ENCODE data around the gene PRIMA1. TPM values are rescaled to one million over a fixed set of nuclear protein-coding genes. Genes with fewer than 3 reads are reported as not detected.
A peak's percentile ranks its signal among the peaks of the same experiment; 100 is the strongest.
"Not testable (repeated sequence)": the region's sequence is repeated elsewhere in the genome, so short reads cannot be mapped to it uniquely, and the experiment has no call there.

PRIMA1 gene
- total RNA-seq: 7.9 TPM
- long read RNA-seq, partial matches to known transcripts: 0 of 1 reads
- long read RNA-seq, other reads (novel, unspliced or antisense): 1 of 1 reads

GRCh38 chr14:93788293-93788542 lies at the start of gene PRIMA1:
Gene PRIMA1, minus strand, starts transcription at chr14:93788485. Its CDS starts 767 bp downstream, at chr14:93787718.
- intact Hi-C loops (cut with micrococcal nuclease): no loop called here
- DNase-seq (no peak), ATAC-seq (peak; percentile 29)

DNA sequence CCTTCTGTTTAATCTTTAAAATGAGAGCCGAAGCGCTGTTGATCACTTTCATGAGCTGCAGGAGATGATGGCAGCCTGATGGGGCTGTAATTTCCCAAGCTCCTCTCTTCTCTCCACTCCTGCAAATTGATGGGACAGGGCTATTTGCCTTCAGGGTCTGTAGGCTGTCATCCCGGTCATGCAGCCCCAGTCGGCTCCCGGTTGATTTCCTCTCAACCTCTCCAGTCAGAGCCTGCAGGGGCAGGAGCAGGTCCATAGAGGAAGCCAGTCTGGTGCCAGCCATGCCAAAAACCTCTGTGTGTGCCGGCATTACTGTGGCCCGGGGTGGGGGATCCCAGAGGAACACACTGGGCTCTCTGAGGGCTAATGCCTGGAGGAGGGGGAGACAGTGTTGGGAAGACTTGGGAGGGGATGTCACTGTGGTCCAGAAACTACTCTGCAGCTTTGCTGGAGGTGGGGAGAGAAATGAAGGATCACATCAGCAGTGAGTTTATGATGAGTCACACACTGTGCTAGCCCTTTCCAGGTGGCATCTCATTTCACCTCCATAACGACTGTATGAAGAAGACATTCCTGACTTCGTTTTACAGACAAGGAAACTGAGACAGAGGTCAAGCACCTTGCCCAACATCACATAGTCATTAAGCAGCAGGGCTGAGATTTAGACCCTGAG lies 46.5 kb upstream of the PRIMA1 start:
- intact Hi-C loops (cut with micrococcal nuclease): no loop called here
- DNase-seq (no peak), ATAC-seq (no peak)

- DNase-seq: peak; percentile 62
- intact Hi-C loops (cut with micrococcal nuclease): no loop called here
- ATAC-seq: peak; percentile 91
Observed at GRCh38 chr14:93832665-93833064, 44.4 kb upstream of the PRIMA1 start.

DNA sequence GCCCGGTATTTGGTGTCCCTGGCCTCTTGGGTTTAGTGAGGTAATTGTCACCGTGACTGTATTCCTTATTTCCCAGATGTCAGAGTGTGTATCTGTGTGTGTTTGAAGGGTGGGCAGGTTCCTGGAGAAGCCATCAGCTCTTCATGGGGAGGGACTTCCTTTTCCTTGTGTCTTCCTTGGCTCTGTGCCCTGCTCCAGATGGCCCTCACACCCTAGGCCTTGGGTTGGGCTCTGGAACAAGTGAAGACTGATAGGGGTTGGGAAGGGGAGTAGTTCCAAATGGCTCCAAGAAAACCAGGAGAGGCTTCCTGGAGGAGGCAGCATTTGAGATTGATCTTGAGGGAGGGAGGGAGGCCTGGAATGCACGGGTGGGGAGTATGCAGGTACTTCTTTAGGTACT lies 43.8 kb upstream of the PRIMA1 start:
- no peak for ATAC-seq
- intact Hi-C loops (cut with micrococcal nuclease): no loop called here
- DNase-seq: no peak

- ATAC-seq: no peak
- intact Hi-C loops (cut with micrococcal nuclease): no loop called here
- no peak for DNase-seq
Observed at GRCh38 chr14:93830753-93831461, 42.6 kb upstream of the PRIMA1 start.

- ATAC-seq (no peak), DNase-seq (no peak)
- intact Hi-C loops (cut with micrococcal nuclease): no loop called here
Observed at GRCh38 chr14:93829839-93830481, 41.7 kb upstream of the PRIMA1 start.

DNA sequence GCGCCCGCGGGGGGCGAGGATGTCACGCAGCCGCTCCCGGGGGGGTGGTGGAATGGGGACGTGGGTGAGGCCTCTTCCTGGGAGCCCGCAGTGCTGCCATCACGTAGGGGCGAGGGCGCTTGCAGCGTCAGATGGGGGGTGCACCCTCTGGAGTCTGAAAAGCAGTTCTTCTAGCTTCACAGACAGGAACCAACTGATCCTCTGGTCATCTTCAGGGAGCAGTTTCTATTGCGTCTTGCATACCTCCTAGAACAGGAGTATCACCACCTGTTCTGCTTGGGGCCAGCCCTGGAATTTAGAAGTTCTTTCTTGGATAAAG lies 36.9 kb upstream of the PRIMA1 start:
- no peak for DNase-seq
- no peak for ATAC-seq
- intact Hi-C loops (cut with micrococcal nuclease): no loop called here

DNA sequence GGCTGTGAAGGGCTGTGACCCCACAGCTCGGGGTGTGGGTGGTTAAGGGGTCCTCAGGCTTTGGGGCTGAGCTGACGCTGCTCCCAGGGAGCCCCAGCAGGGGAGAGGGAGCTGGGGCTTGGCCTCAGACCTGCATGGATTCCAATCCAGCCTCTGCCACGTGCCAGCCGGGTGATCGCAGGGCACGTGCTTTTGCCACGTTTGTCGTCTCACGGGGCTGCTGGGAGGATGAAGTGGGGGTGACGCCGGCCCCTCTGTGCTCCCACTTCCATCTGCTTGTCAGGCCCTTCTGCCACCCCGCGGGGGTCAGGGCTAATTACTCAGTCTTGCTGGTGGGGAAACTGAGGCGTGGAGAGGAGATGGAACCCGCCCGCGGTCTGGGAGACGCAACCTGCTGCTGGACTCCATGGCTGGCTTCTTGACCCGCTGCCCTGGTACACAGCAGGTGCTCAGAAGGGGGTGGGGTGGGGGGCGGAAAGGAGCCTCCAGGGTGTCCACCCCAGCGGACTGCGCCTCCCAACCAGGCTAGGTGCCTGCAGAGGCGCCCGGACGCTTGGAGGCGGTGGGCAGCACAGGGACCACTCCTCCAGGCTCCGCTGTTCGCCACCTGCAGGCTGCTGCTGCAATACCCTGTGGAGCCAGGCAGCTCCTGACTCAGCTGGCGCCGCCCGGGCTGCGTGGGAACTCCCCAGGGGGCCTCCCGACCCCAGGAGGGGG lies 36.4 kb upstream of the PRIMA1 start:
- DNase-seq (no peak), ATAC-seq (no peak)
- intact Hi-C loops (cut with micrococcal nuclease): no loop called here

- DNase-seq: no peak
- intact Hi-C loops (cut with micrococcal nuclease): no loop called here
- no peak for ATAC-seq
Observed at GRCh38 chr14:93824076-93824475, 35.8 kb upstream of the PRIMA1 start.

GRCh38 chr14:93821051-93821450 lies 32.8 kb upstream of the PRIMA1 start:
- intact Hi-C loops (cut with micrococcal nuclease): no loop called here
- ATAC-seq (no peak), DNase-seq (no peak)

DNA sequence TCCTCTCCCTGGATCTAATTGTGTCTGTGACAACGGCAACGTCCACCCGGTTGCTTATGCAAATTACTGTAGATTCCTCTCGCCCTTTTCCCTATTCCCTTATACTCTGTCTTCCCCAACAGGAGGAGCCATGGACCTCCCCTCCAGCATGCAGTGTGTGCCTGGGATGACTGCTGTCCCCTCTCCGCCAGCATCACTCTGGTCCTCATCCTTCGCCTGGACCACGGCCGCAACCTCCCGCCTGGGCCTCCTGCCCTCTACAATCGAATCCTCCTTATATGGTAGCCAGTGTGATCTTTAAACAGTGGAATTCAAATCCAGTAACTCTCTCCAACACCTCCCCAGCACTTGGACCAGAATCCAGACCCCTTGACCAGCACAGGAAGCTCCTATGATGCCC lies 30.6 kb upstream of the PRIMA1 start:
- ATAC-seq: no peak
- no peak for DNase-seq

DNA sequence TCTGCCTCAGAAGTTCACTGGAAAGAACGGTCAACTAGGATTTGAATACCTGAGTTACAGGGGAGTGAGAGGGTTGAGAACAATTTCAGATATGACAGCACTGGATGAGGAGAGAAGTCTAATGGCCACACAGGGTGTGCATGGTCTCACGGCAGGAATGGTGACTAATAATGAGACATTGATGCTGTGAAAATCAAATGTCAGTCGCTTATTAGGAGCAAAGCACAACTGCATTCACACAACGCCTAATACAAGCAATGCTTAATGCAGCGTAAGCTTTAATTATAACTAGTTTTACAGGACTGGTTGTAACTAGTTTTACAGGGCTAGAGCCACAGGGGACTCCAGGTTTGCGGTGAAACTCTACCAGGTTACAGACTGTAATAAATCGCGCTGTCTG lies 23.4 kb upstream of the PRIMA1 start:
- no peak for DNase-seq

More for the DNA sequence above, 30.6 kb upstream of the PRIMA1 start:
- intact Hi-C loops (cut with micrococcal nuclease): no loop called here

GRCh38 chr14:93811020-93811419 lies 22.7 kb upstream of the PRIMA1 start:
- ATAC-seq (no peak), DNase-seq (no peak)
- intact Hi-C loops (cut with micrococcal nuclease): no loop called here

More for the DNA sequence above, 23.4 kb upstream of the PRIMA1 start:
- no peak for ATAC-seq
- intact Hi-C loops (cut with micrococcal nuclease): no loop called here

DNA sequence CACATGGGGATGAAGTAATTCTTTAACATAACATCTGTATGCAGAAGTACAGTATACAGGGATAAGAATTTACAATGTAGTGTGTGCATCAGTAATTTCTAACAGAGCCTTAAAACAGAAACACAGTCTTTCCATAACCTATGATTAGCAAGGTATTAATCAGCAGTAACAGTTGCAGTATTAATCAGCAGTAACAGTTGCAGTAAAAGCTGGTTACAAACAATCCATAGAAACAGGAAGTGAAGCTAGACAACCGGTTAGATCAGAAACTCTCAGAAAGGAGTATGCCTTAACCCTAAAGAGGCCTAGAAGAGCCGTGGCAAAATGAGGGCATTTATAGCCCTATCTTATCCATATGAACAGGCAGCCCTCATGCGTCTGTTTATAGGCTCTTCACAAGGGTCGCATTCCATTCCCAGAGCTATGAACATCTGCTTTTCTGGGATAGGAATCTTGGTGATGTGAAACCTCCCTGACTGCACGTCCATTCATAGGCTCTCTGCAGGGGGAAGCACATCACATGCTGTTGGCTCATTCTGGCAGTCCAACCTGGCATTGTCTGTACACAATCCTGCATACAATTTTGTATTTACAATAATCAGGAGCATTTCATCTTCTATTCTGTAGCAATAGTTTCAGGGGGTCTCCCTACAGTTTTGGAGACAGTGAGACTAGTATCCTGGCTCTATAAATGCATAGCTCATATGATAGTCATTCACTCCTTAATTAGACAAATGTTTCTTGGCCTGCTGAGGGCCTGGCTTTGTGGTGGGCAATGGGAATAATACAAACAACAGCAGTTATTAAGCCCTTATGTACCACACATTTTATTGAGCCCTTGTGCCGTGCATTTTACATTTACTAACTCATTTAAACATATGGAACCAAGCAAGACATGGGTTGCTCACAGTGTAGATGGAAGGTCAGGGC lies 21.5 kb upstream of the PRIMA1 start:
- intact Hi-C loops (cut with micrococcal nuclease); DNase-seq; ATAC-seq: not testable (repeated sequence)

- ATAC-seq (no peak), DNase-seq (no peak)
- intact Hi-C loops (cut with micrococcal nuclease): no loop called here
Observed at GRCh38 chr14:93804654-93805053, 16.4 kb upstream of the PRIMA1 start.

GRCh38 chr14:93803408-93804318 lies 15.4 kb upstream of the PRIMA1 start:
- ATAC-seq (no peak), DNase-seq (no peak)
- intact Hi-C loops (cut with micrococcal nuclease): no loop called here

GRCh38 chr14:93799989-93800921 lies 12.0 kb upstream of the PRIMA1 start:
- intact Hi-C loops (cut with micrococcal nuclease): no loop called here
- DNase-seq (no peak), ATAC-seq (no peak)

All from left ventricle myocardium superior (tissue), 1 donor.